Liver (tissue), 3 donors: ENCODE results near the gene EIF3K.

ENCODE experiments used
- CTCF ChIP-seq: fragments of 150-350 bp; IDR thresholded peaks from 2 replicates; pipeline ENCODE4 v1.5.1; 2017; ENCODE audit warnings: improper control_type of control experiment, low read depth, low read length; ENCODE audit not compliant: missing input control
- JUND ChIP-seq, 2 donors: IDR thresholded peaks; 2 replicates each; pipeline ENCODE4 v1.6.1; 2016; ENCODE audit warnings: antibody characterized with exemption in 2 of 2
- RAD21 ChIP-seq, 2 donors: IDR thresholded peaks; 2 replicates each; pipeline ENCODE4 v1.6.1; 2016; ENCODE audit warnings: antibody characterized with exemption in 2 of 2, mild to moderate bottlenecking in 2 of 2
- REST ChIP-seq: IDR thresholded peaks from 2 replicates; pipeline ENCODE4 v1.6.1; 2016; ENCODE audit warnings: antibody characterized with exemption, mild to moderate bottlenecking
- RXRA ChIP-seq, 2 donors: IDR thresholded peaks; 2 replicates each; pipeline ENCODE4 v1.6.1; 2017 to 2018; ENCODE audit warnings: antibody characterized with exemption in 2 of 2, mild to moderate bottlenecking in 1 of 2
- SP1 ChIP-seq: IDR thresholded peaks from 2 replicates; pipeline ENCODE4 v1.6.1; 2018; ENCODE audit warnings: antibody characterized with exemption, mild to moderate bottlenecking
- donor health status: healthy.
- donor health status: healthy.

GRCh38 chr19:38661136-38661535 lies 42.1 kb downstream of the EIF3K start:
- TF ChIP-seq RAD21 (IDR thresholded peaks at IDR 0.05) (no peak), CTCF (no peak), REST (no peak), JUND (IDR thresholded peaks at IDR 0.05) (no peak), RXRA (IDR thresholded peaks at IDR 0.05) (no peak), SP1 (no peak)
